HG03457 (cell line): ENCODE measurements around the gene MPEG1.

Source experiments
- ATAC-seq: cut with Tn5 transposase; IDR thresholded peaks from one replicate; pipeline ENCODE4 v1.9.1; 2021; ENCODE audit warnings: moderate number of reproducible peaks; ENCODE audit not compliant: unreplicated experiment

The MPEG1 gene

DNA sequence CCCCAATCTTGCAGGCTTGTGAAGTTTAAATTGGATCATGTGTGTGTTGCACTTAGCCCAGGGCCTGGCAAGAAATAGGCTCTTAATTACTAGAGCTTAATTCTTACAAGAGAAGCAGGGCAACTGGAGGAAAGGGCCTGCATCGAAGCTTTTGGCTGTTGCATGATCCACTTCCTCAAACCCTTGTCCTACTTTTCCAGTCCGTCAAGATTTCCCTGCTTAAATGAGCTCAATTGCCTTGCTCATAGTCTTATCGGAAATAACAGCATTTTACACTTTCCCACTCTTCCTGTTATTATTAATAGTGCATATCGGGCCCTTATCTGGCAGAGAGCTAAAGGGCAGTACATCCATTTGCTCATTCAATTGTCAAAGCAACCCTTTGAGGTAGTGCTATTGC is 22.7 kb downstream of the MPEG1 start:
- ATAC-seq = no peak

DNA sequence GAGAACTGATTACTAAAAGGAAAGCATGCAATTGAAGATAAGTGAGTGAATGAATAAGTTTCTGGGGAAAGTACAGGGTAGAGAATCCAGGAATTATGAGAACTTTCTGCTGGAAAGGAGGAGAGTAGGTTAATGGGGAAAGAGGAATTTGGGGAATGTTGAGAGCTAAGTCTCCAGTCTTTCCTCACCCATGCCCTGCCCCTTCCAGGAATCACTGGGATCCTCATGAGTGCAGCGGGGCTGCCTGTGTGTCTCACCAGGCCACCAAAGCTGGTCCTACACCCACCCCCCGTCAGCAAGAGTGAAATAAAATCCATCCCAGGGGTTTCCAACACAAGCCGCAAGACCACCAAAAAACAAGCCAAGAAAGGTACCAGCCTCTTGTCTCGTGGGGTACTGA is 23.8 kb downstream of the MPEG1 start:
- no peak for ATAC-seq

DNA sequence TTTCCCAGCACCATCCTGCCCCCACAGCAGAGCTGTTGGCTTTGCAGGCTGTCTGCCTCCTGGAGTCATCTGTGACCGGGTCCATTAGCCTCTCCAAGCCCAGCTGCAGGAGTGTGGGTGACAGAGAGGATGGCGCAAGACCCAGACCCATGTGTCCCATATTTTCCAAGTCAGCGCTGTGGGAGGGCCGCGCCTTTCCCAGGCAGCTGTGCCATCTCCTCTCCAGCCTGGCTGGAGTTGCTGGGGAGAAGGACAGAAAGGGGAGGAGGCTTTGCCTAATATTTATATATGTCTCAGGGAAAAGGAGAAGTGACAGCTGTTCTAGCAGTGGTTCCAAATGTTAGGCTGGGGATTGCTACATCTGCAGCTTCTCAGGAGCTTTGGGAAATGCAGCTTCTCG is 25.1 kb downstream of the MPEG1 start:
- ATAC-seq = no peak

DNA sequence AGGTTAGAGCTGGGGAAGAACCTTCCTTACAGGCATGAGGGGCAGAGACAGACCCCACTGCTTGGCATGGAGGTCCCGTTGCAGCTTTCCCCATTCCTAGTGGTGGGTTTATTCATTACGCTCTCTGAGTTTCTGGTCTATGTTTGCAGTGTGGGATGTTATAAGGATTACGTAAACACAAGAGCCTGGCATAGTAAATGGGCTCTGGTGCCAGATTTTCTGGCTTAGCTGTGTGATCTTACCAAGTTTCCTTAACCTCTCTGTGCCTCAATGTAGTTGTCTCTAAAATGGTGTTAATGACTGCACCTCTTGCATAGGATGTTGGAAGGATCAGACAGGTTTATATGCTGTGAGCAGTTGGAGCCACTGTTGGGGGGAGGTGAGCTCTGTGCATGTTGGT is 25.7 kb downstream of the MPEG1 start:
- ATAC-seq = no peak

DNA sequence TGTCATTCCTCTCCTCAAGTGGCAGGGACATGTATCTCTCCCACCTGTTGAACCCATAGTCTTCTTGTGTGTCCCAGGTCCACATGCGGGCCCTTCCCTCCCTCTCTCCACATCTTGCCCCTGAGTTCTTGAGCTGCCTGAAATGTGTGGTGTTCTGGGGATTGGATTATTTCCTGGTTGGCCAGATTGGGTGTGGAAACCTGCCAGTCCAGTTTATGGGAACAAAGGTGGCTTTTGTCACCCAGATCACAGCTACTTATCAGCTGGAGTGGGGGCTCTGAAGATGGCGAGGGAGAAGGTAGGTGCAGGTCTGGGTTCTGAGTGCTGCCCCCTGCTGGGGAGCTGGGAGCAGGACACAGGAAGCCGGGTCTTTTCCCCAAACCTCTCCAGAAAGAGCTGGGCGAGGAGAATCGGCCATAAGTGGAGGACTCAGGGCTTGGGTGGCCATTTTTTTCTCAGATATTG is 26.6 kb downstream of the MPEG1 start:
- ATAC-seq = no peak

DNA sequence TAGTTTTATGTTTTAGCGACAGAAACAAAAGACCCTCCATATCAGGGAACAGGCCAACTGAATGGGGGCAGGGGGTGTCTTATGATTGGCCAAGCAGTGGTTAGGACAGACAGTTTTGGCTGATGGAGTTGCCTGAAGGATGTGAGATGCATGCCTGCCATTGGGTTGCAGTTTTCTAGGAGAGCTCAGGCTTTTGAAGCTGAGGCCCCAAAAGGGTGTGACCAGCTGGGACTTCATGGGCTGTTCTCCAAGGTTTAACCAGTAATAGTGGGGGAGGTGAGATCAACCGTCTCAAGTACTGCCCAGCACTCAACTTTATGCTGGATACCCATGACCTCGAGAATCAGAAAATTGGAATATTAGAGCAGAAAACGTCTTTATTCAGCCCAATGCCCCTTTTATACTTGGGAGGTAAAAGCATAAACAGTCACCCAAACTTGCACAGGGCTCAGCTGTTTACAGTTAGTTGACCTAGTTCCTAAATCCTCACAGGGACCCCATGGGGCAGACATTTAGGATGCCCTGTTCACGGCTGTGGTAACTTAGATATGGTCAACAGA is 27.3 kb downstream of the MPEG1 start:
- ATAC-seq = no peak

DNA sequence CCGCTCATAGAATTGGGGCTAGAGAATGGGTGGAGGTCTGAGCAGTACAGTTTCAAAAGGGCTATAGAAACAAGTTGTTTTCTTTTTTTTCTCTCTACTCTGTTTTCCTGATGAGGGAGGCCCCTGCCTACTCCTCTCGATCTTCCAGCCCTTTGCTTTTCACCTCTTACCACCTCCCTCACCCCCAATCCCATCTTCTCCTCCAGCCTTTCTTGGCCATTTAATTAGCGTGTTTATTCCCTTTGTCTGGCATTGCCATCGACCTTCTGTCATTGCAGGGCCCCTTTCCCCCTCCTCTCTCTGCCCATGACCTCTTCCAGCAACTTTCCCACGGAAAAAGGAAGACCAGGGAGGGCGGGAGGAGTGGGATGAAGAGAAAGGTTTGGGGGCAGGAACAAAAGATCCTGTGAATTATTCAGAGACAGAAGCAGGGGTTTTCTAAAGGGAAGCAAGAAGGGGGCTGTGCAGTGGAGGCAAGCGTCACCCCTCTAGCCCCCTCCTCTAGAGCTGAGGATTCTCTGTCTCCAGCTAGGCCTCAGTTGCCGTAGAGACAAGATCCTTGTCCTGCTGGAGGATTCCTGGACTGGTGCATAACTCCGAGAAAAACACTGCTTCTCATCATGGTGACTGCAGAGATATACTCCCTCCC is 27.9 kb downstream of the MPEG1 start:
- ATAC-seq = no peak

DNA sequence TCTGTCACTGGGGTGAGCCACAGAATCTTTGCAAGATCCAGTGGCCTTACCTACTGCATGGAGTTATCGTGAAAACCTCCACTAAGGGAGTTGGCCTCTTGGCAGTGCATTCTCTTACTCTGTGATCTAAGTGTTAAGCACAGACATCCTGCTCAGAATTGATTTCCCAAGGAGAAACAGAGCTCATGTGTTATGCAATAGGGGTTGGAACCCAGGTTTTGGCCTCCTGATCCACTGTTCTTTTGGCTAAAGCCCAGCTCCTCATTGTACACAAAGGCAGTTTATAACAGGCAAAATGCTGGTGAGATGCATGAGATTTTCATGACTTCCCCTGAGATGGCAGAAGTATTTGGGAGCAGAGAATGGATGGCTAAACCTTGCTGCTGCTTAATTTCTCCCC is 29.0 kb downstream of the MPEG1 start:
- ATAC-seq = no peak

DNA sequence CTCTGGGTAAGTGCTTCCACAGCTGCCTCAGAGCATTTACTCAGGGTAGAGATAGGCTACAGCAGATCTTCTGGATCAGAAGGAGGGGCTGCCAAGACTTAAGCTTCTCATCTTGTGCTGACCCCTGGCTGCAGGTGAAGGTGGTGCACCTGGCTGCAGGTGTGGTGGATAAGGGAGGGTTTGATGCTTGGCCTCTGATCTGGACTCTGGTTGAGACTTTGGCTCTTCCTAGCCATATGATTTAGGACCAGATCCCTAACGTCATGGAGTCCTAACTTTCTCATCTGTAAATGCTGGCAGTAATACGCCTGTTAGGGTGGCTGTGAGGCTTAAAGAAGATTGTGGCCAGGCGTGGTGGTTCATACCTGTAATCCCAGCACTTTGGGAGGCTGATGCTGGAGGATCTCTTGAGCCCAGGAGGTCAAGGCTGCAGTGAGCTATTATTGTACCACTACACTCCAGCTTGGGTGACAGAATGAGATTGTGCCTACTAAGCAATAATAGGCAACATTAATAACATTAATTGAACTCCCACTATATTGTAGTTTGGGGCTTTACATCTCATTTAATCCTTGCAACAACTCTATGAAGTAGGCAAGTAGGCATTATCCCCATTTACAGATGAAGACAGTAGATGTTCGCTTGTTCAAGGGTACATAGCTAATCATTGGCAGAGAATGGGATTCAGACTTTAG is 30.1 kb downstream of the MPEG1 start:
- ATAC-seq = no peak

DNA sequence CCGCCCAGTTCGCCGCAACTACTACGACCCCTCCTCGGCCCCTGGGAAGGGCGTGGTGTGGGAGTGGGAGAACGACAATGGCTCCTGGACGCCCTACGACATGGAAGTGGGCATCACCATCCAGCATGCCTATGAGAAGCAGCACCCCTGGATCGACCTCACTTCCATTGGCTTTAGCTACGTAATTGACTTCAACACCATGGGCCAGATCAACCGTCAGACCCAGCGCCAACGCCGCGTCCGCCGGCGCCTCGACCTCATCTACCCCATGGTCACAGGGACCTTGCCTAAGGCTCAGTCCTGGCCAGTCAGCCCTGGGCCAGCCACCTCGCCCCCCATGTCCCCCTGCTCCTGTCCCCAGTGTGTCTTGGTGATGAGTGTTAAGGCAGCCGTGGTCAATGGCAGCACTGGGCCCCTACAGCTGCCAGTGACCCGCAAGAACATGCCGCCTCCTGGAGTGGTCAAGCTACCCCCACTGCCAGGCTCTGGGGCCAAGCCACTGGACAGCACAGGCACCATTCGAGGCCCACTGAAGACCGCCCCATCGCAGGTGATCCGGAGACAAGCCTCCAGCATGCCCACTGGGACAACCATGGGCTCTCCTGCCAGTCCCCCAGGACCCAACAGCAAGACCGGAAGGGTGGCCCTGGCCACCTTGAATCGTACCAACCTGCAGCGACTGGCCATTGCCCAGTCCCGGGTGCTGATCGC is 30.8 kb downstream of the MPEG1 start:
- no peak for ATAC-seq

DNA sequence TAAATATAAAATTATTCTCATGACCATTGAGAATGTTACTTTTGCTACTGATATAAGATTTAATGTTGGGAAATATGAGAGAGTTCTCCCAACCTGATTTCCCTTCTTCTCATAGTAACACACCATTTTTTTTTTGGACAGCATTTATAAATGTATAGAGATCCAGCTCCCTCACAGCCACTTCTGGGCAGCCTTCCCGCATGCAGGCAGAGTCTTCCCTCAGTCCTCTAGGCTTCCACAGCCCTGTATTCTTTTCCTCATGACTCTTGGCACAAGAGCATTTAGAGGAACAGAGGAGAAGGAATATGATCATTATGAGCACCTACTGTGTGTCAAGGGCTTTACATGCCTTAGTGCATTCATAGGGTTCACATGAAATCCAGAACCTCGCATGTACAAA is 31.8 kb downstream of the MPEG1 start:
- no peak for ATAC-seq

DNA sequence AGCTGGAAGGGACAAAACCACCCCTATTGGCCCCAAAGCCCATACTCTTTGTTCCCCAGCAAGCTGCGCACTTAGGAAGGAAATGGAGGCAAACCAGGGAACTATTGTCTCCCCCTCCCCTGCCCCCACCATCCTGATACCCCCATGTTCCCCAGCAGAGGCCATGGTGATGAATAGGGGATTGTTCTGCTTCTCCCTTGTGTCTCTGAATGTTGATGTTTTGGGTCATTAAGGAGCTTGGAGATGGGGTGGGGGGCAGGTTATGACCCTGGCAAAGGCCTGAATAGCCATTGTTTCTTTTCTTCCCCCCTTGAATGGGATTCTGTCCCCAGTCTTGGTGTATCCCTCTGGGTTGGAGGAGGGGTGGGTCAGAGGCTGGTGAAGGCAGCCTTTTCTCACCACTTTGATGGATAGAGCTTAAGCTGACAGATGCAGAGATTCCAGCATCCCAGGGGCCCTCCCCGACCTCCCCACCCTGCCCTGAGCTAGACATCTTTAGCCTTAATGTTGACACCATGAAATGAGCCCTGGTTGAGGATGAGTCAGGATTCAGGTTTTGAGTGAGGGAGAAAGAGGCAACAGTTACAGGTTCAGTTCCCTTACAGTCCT is 32.5 kb downstream of the MPEG1 start:
- no peak for ATAC-seq

DNA sequence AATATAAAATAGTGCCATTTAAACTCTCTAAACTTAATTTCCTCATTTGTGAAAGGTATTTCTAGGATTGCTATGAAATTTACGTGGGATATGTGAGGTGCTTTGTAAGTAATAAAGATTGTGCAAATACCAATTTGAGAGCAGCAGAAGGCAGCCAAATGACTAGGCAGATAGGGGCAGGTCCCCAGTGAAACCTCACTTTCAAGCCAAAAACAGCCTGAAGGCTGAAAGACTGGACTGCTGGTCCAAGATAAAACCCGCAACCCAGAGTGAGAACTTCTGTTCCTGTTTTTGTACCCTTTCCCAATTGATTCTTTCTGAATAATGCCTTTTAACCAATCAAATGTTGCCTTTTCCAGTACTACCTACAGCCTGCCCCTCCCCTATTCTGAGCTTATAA is 33.6 kb downstream of the MPEG1 start:
- ATAC-seq = no peak

DNA sequence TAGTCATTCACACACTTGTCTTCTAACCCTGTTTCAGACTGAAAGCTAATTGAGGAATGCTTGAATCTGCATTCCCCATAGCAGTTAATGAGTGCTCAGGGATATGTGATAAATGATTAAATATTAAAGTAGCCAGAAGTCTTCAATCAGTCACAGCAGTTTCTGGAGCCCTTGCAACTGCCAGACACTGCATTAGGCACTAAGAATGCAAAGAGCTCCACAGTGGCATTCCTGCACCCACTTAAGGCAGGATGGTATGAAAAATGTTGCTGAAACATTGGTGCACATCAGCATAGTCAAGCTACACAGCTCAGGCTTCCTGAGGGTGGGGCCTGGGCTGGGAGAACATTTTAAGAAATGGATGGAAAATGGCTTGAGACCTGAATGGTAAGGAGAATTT is 34.3 kb downstream of the MPEG1 start:
- no peak for ATAC-seq

DNA sequence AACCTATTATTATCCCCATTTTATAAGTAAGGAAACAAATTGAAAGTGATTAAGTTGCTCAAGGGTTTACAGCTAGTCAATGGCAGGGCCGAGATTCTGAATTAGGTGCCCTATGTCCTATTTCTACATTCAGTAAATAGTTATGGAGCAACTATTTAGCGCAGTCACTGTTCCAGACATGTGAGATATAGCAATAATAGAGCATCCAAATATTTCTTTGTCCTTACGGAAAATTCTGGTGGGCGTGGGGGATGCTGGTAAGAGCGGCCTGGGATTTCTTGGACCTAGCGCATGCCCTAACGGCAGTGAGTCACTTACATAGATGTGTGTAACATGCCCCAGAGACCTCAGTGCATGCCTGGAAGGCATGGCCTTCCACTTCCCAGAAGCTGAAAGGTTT is 36.4 kb downstream of the MPEG1 start:
- no peak for ATAC-seq

DNA sequence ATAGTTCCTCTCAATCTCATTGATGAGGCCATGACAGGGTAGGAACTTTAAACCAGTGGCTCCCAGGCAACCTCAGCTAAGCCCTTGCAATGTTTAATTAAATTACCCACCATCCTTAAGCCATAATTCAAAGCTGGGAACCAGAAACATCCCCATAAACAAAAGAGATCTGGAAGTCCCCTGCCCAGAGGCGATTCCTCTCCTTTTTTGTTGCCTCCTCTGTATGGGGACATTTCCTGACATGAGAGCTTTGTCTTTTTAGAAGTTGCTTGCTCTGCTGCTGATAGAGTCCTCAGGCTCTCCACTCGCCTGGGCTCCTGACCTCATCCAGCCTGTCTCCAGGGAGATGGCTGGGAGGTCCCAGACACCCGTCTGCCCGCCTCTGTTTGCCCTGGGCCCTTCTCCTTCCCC is 37.6 kb downstream of the MPEG1 start:
- no peak for ATAC-seq

DNA sequence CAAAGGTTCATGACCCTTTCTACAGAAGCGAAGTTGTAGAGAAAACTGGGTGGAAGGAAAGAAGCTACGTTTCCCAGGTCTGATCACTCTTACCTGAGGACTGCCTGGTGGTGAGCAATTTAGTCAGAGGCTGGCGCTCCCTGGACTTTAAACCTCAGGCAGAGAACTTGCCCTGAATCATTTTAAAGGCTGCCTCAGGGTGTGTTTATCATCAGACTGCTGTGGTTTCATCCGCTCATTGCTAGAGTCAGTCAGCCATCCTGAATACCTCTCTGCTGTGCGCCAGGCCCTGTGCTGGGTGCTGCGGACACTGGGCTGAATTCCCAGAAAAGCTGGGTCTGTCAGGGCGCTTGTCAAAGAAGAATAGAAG is 38.1 kb downstream of the MPEG1 start:
- ATAC-seq = no peak

DNA sequence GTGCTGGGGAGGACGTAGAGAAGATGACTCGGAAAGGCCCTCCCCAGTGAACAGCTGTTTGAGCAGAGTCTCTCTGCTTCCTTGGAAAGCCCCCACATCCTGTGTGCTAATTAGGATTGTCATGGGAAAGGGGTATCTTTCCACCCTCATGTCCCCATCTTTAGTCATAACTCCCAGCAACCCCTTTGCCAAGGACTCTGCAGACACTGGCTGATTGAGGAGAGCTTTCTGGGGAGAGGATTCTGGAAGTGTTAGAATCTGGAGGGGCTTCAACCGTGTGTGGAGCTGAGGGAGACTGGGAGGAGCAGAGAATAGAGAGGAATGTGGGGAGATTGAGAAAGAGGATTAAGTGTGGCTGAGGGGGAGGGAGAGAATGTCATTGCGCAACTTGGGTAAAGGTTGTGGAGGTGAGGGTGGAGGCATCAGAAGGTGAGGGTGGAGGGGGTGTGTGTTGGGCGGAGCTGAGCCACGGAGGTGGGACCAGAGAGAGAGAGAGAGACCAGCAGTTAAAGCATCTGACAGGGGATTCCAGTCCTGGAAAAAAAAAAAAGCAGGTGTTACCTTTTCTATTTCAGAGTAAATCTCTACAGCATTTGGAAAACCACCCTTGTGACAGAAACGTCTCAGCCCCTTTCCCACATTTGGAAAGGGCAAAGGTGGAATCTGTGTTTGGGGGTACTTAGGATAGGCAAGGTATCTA is 38.6 kb downstream of the MPEG1 start:
- no peak for ATAC-seq

DNA sequence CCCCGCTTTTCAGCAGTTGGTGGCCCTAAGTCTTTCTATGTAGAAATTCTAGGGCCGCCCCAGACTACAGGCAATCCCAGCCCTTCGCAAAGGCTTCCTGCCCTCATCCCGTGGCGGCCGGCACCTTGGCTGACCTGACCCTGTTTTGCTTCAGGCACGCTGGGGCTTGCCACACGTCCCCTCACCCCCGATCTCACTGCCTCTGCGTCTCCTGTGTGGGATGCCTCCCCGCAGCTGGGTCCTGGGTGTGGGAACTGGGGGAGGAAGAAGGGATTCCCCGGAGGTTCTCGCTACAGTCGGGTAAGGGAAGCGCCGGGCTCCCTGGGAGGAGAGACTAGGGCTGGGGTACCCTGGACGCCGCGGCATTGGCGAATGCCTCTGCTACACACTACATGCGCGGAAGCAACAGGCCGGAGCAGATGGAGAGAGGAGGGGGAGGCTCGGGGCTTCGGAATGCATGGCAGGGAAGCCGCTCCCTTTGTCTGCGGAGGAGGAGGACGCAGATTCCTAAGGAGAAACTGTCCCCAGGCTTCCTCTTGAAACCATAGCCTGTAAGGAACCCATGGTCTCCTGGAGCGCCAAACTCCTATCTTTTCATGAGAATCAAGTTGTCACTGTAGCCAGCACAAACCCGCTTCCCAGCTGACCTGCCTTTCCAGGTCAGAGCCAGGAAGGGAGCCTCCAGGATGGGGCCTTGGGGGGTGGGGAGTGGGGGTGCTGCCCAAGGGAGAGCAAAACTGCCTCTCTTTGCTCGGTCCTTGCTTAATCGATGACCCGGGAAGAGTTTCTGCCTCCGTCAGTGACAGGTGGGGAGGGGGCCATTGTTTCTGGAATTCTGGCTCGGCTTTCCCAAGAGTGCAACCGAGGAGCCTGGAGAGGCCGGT is 39.4 kb downstream of the MPEG1 start:
- ATAC-seq = no peak
